HEK293 (cell line): ENCODE measurements around the gene HACD3.

Experiments
- GLI2 ChIP-seq: fragments of 450-650 bp; formaldehyde crosslinking; IDR thresholded peaks from 2 replicates; pipeline ENCODE4; 2017; ENCODE audit warnings: missing biosample characterization, missing genetic modification characterization, low read depth, borderline replicate concordance
- GLI4 ChIP-seq: fragments of 450-650 bp; formaldehyde crosslinking; IDR thresholded peaks from 2 replicates; pipeline ENCODE4 v1.5.1; 2016; ENCODE audit warnings: missing biosample characterization, missing genetic modification characterization
- HOXC10 ChIP-seq: sonication (generic); formaldehyde crosslinking; IDR thresholded peaks from 2 replicates; pipeline ENCODE4 v1.8.1; 2023; ENCODE audit warnings: mild to moderate bottlenecking, missing genetic modification reagents
- IKZF3 ChIP-seq: fragments of 450-650 bp; IDR thresholded peaks from 2 replicates; pipeline ENCODE4 v1.5.0; 2018; ENCODE audit warnings: missing biosample characterization, mild to moderate bottlenecking, missing genetic modification characterization, moderate library complexity
- KLF16 ChIP-seq: fragments of 450-650 bp; formaldehyde crosslinking; IDR thresholded peaks from 2 replicates; pipeline ENCODE4 v1.5.1; 2017; ENCODE audit warnings: missing biosample characterization, missing genetic modification characterization
- SETDB1 ChIP-seq: IDR thresholded peaks from one replicate; pipeline ENCODE4 v1.6.1; 2017; ENCODE audit warnings: mild to moderate bottlenecking, low read length, moderate library complexity, mixed read lengths; ENCODE audit not compliant: insufficient read length
- TCF7L2 ChIP-seq: IDR thresholded peaks from 2 replicates; pipeline ENCODE4 v1.6.1; 2011; ENCODE audit warnings: low read depth, mild to moderate bottlenecking, inconsistent platforms, low read length, moderate library complexity, borderline replicate concordance
- YY2 ChIP-seq: fragments of 450-650 bp; formaldehyde crosslinking; IDR thresholded peaks from 2 replicates; pipeline ENCODE4 v1.5.1; 2016; ENCODE audit warnings: missing biosample characterization, missing genetic modification characterization
- ZBTB7A ChIP-seq: fragments of 450-650 bp; formaldehyde crosslinking; IDR thresholded peaks from 2 replicates; pipeline ENCODE4 v1.5.1; 2016; ENCODE audit warnings: low read depth, missing biosample characterization, missing genetic modification characterization
- ZNF132 ChIP-seq: fragments of 450-650 bp; formaldehyde crosslinking; IDR thresholded peaks from 2 replicates; pipeline ENCODE4 v1.5.1; 2017; ENCODE audit warnings: missing biosample characterization, missing genetic modification characterization, borderline replicate concordance
- ZNF175 ChIP-seq: fragments of 450-650 bp; formaldehyde crosslinking; IDR thresholded peaks from 2 replicates; pipeline ENCODE4 v1.5.1; 2016; ENCODE audit warnings: missing biosample characterization, missing genetic modification characterization
- ZNF221 ChIP-seq: fragments of 450-650 bp; formaldehyde crosslinking; IDR thresholded peaks from 2 replicates; pipeline ENCODE4 v1.5.1; 2017; ENCODE audit warnings: missing biosample characterization, missing genetic modification characterization, borderline replicate concordance
- ZNF311 ChIP-seq: fragments of 450-650 bp; formaldehyde crosslinking; IDR thresholded peaks from 2 replicates; pipeline ENCODE4 v1.5.1; 2017; ENCODE audit warnings: missing biosample characterization, missing genetic modification characterization, borderline replicate concordance
- ZNF366 ChIP-seq: fragments of 450-650 bp; formaldehyde crosslinking; conservative IDR thresholded peaks from 2 replicates; pipeline ENCODE4 v1.5.1; 2016; ENCODE audit warnings: missing biosample characterization, missing genetic modification characterization
- ZNF433 ChIP-seq: fragments of 450-650 bp; formaldehyde crosslinking; IDR thresholded peaks from 2 replicates; pipeline ENCODE4 v1.5.1; 2016; ENCODE audit warnings: missing biosample characterization, missing genetic modification characterization, low read depth
- ZNF544 ChIP-seq: fragments of 450-650 bp; formaldehyde crosslinking; IDR thresholded peaks from 2 replicates; pipeline ENCODE4 v1.5.0; 2017; ENCODE audit warnings: missing biosample characterization, missing genetic modification characterization
- ZNF549 ChIP-seq: fragments of 450-650 bp; IDR thresholded peaks from 2 replicates; pipeline ENCODE4 v1.5.1; 2018; ENCODE audit warnings: missing biosample characterization, missing genetic modification characterization, mild to moderate bottlenecking, inconsistent platforms, moderate library complexity
- ZNF558 ChIP-seq: fragments of 450-650 bp; formaldehyde crosslinking; IDR thresholded peaks from 2 replicates; pipeline ENCODE4 v1.5.1; 2016; ENCODE audit warnings: missing biosample characterization, missing genetic modification characterization
- ZNF670 ChIP-seq: fragments of 450-650 bp; formaldehyde crosslinking; IDR thresholded peaks from 2 replicates; pipeline ENCODE4 v1.5.1; 2016; ENCODE audit warnings: missing biosample characterization, missing genetic modification characterization, low read depth
- ZNF677 ChIP-seq: fragments of 450-650 bp; IDR thresholded peaks from 2 replicates; pipeline ENCODE4 v1.5.0; 2018; ENCODE audit warnings: missing biosample characterization, mild to moderate bottlenecking, missing genetic modification characterization, moderate library complexity
- ZNF747 ChIP-seq: fragments of 450-650 bp; formaldehyde crosslinking; IDR thresholded peaks from 2 replicates; pipeline ENCODE4 v1.5.1; 2016; ENCODE audit warnings: missing biosample characterization, missing genetic modification characterization
- ZNF768 ChIP-seq: fragments of 450-650 bp; formaldehyde crosslinking; IDR thresholded peaks from 2 replicates; pipeline ENCODE4 v1.5.1; 2018; ENCODE audit warnings: missing biosample characterization, mild to moderate bottlenecking, missing genetic modification characterization
- ZNF792 ChIP-seq: fragments of 450-650 bp; formaldehyde crosslinking; IDR thresholded peaks from 2 replicates; pipeline ENCODE4 v1.5.1; 2016; ENCODE audit warnings: missing biosample characterization, missing genetic modification characterization
- TF ChIP-seq, protein P1 (sequence below): fragments of 450-650 bp; formaldehyde crosslinking; IDR thresholded peaks from 2 replicates; pipeline ENCODE4 v1.5.1; 2017; ENCODE audit warnings: missing biosample characterization, missing genetic modification characterization
- TF ChIP-seq, protein P2 (sequence below): fragments of 450-650 bp; formaldehyde crosslinking; optimal IDR thresholded peaks from 2 replicates; pipeline ENCODE3; 2016; ENCODE audit warnings: missing biosample characterization, mild to moderate bottlenecking, missing genetic modification characterization
- TF ChIP-seq, protein P3 (sequence below): fragments of 450-650 bp; formaldehyde crosslinking; IDR thresholded peaks from 2 replicates; pipeline ENCODE4 v1.5.1; 2016; ENCODE audit warnings: missing biosample characterization, missing genetic modification characterization
- TF ChIP-seq, protein P4 (sequence below): fragments of 450-650 bp; formaldehyde crosslinking; IDR thresholded peaks from 2 replicates; pipeline ENCODE4 v1.5.1; 2016; ENCODE audit warnings: missing biosample characterization, missing genetic modification characterization
- TF ChIP-seq, protein P5 (sequence below): fragments of 450-650 bp; formaldehyde crosslinking; IDR thresholded peaks from 2 replicates; pipeline ENCODE4 v1.5.1; 2016; ENCODE audit warnings: missing biosample characterization, missing genetic modification characterization
- TF ChIP-seq, protein P6 (sequence below): fragments of 450-650 bp; IDR thresholded peaks from 2 replicates; pipeline ENCODE4 v1.5.1; 2018; ENCODE audit warnings: missing biosample characterization, missing genetic modification characterization
- TF ChIP-seq, protein P7 (sequence below): fragments of 450-650 bp; formaldehyde crosslinking; IDR thresholded peaks from 2 replicates; pipeline ENCODE4 v1.5.1; 2016; ENCODE audit warnings: missing biosample characterization, missing genetic modification characterization

The HACD3 gene

DNA sequence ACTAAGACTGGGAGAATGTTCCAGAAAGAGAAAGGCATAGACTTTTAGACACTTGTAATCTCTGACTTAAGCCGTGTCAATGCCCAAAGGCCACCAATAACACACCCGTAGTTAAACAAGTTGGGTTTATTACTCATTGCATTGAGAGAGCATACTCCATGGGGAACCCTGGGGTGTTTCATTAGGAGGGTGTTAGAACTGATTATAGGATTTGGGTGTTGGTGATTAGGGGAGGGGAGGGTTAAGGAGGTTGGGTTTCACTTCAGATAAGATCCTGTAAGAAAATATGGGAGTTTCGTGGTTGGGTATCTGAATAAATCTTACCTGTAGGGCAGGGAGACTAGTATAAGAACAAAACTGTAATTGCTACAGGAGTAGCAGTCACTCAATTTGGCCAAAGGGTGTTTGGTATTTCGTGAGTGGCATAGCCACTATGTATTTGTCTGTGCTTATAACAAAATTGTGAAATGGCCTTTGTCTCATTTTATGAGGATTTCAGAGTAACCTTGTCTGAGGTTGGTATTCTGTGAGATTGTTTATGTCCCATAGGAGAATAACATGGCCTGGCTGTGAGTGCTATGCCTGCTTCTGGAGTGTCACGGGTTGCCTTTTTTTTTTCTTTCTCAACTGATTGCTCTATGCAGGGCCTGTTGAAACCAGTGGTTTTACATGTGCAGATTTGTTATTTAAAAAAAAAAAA, 2.9 kb downstream of the HACD3 start (continued):
- TF ChIP-seq, protein P1, sequence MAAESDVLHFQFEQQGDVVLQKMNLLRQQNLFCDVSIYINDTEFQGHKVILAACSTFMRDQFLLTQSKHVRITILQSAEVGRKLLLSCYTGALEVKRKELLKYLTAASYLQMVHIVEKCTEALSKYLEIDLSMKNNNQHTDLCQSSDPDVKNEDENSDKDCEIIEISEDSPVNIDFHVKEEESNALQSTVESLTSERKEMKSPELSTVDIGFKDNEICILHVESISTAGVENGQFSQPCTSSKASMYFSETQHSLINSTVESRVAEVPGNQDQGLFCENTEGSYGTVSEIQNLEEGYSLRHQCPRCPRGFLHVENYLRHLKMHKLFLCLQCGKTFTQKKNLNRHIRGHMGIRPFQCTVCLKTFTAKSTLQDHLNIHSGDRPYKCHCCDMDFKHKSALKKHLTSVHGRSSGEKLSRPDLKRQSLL (tag by site-specific recombination): no peak
- TF ChIP-seq HOXC10 (CRISPR knock-in tag) (no peak), ZNF132 (tag by site-specific recombination) (no peak), ZNF544 (no peak), ZNF549 (tag by site-specific recombination) (no peak), GLI4 (tag by site-specific recombination) (no peak), ZNF670 (no peak), ZNF221 (tag by site-specific recombination) (no peak), ZNF366 (tag by site-specific recombination) (peak; percentile 54), ZBTB7A (tag by site-specific recombination) (no peak), GLI2 (peak; percentile 61; the same call in 1 of the 2 replicates), ZNF175 (tag by site-specific recombination) (no peak), SETDB1 (no peak), ZNF747 (tag by site-specific recombination) (no peak), ZNF433 (tag by site-specific recombination) (no peak), ZNF768 (tag by site-specific recombination) (no peak), KLF16 (tag by site-specific recombination) (peak; percentile 65; the same call in 1 of the 2 replicates), YY2 (tag by site-specific recombination) (no peak), ZNF558 (tag by site-specific recombination) (0 out of 2 replicates have a peak, but pooled peaks have one; percentile 20), ZNF792 (0 out of 2 replicates have a peak, but pooled peaks have one; percentile 38), ZNF311 (tag by site-specific recombination) (no peak), TCF7L2 (no peak), IKZF3 (tag by site-specific recombination) (peak; percentile 91), ZNF677 (tag by site-specific recombination) (no peak)
- TF ChIP-seq, protein P2, sequence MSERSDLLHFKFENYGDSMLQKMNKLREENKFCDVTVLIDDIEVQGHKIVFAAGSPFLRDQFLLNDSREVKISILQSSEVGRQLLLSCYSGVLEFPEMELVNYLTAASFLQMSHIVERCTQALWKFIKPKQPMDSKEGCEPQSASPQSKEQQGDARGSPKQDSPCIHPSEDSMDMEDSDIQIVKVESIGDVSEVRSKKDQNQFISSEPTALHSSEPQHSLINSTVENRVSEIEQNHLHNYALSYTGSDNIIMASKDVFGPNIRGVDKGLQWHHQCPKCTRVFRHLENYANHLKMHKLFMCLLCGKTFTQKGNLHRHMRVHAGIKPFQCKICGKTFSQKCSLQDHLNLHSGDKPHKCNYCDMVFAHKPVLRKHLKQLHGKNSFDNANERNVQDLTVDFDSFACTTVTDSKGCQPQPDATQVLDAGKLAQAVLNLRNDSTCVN (tag by site-specific recombination): no peak
- TF ChIP-seq, protein P3, sequence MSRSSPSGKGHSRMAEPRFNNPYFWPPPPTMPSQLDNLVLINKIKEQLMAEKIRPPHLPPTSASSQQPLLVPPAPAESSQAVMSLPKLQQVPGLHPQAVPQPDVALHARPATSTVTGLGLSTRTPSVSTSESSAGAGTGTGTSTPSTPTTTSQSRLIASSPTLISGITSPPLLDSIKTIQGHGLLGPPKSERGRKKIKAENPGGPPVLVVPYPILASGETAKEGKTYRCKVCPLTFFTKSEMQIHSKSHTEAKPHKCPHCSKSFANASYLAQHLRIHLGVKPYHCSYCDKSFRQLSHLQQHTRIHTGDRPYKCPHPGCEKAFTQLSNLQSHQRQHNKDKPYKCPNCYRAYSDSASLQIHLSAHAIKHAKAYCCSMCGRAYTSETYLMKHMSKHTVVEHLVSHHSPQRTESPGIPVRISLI: no peak
- TF ChIP-seq, protein P4, sequence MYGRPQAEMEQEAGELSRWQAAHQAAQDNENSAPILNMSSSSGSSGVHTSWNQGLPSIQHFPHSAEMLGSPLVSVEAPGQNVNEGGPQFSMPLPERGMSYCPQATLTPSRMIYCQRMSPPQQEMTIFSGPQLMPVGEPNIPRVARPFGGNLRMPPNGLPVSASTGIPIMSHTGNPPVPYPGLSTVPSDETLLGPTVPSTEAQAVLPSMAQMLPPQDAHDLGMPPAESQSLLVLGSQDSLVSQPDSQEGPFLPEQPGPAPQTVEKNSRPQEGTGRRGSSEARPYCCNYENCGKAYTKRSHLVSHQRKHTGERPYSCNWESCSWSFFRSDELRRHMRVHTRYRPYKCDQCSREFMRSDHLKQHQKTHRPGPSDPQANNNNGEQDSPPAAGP: peak; percentile 96
- TF ChIP-seq, protein P5, sequence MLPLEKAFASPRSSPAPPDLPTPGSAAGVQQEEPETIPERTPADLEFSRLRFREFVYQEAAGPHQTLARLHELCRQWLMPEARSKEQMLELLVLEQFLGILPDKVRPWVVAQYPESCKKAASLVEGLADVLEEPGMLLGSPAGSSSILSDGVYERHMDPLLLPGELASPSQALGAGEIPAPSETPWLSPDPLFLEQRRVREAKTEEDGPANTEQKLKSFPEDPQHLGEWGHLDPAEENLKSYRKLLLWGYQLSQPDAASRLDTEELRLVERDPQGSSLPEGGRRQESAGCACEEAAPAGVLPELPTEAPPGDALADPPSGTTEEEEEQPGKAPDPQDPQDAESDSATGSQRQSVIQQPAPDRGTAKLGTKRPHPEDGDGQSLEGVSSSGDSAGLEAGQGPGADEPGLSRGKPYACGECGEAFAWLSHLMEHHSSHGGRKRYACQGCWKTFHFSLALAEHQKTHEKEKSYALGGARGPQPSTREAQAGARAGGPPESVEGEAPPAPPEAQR (tag by site-specific recombination): no peak
- TF ChIP-seq, protein P6, sequence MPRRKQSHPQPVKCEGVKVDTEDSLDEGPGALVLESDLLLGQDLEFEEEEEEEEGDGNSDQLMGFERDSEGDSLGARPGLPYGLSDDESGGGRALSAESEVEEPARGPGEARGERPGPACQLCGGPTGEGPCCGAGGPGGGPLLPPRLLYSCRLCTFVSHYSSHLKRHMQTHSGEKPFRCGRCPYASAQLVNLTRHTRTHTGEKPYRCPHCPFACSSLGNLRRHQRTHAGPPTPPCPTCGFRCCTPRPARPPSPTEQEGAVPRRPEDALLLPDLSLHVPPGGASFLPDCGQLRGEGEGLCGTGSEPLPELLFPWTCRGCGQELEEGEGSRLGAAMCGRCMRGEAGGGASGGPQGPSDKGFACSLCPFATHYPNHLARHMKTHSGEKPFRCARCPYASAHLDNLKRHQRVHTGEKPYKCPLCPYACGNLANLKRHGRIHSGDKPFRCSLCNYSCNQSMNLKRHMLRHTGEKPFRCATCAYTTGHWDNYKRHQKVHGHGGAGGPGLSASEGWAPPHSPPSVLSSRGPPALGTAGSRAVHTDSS (tag by site-specific recombination): no peak
- TF ChIP-seq, protein P7, sequence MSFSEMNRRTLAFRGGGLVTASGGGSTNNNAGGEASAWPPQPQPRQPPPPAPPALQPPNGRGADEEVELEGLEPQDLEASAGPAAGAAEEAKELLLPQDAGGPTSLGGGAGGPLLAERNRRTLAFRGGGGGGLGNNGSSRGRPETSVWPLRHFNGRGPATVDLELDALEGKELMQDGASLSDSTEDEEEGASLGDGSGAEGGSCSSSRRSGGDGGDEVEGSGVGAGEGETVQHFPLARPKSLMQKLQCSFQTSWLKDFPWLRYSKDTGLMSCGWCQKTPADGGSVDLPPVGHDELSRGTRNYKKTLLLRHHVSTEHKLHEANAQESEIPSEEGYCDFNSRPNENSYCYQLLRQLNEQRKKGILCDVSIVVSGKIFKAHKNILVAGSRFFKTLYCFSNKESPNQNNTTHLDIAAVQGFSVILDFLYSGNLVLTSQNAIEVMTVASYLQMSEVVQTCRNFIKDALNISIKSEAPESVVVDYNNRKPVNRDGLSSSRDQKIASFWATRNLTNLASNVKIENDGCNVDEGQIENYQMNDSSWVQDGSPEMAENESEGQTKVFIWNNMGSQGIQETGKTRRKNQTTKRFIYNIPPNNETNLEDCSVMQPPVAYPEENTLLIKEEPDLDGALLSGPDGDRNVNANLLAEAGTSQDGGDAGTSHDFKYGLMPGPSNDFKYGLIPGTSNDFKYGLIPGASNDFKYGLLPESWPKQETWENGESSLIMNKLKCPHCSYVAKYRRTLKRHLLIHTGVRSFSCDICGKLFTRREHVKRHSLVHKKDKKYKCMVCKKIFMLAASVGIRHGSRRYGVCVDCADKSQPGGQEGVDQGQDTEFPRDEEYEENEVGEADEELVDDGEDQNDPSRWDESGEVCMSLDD (tag by site-specific recombination): no peak
